PC-3 (cell line): ENCODE measurements around the gene SMAD7. TPM values are rescaled to one million over a fixed set of nuclear protein-coding genes. Genes with fewer than 3 reads are reported as not detected.

ENCODE experiments used
- ATAC-seq: fragments of 200-7000 bp; cut with Tn5 transposase; 2 replicates; pipeline ENCODE4 v1.9.1; 2020; ENCODE audit warnings: mild to moderate bottlenecking, moderate library complexity
- BruUV-seq: library from RNA; stranded (reverse); fragments of 400-500 nt; replicated peaks from 2 replicates; lab custom pipeline; 2021; lab: Mats Ljungman, UMichigan
- CTCF ChIA-PET: fragments of 300-600 bp; sonication (Branson Sonifier 250); formaldehyde crosslinking; loops from one replicate; lab custom pipeline; 2022; ENCODE audit warnings: antibody characterized with exemption; lab: Charles Lee
- POLR2A ChIA-PET: fragments of 300-600 bp; sonication (Branson Sonifier 250); formaldehyde crosslinking; loops from one replicate; lab custom pipeline; 2022; ENCODE audit warnings: antibody characterized with exemption; ENCODE audit not compliant: unreplicated experiment; lab: Charles Lee
- DNase-seq: peaks from one replicate; pipeline ENCODE4 v3.0.0-alpha.2; 2015
- H2AFZ ChIP-seq: fragments of 300-600 bp; sonication (generic); 2 replicates; pipeline ENCODE4 v1.6.0; 2016; ENCODE audit warnings: antibody characterized with exemption, low read length
- H3F3A ChIP-seq: fragments of 300-600 bp; sonication (generic); one replicate; pipeline ENCODE4 v1.6.0; 2017; ENCODE audit warnings: antibody characterized with exemption, low read length, control low read depth, mild to moderate bottlenecking; ENCODE audit not compliant: unreplicated experiment
- H3K27ac ChIP-seq: fragments of 300-600 bp; sonication (generic); 2 replicates; pipeline ENCODE4 v1.5.1; 2016; ENCODE audit warnings: mild to moderate bottlenecking, low read length
- H3K27me3 ChIP-seq: fragments of 300-600 bp; sonication (generic); 2 replicates; pipeline ENCODE4 v1.6.1; 2016; ENCODE audit warnings: low read length, mixed read lengths
- H3K36me3 ChIP-seq: fragments of 300-600 bp; sonication (generic); 2 replicates; pipeline ENCODE4 v1.6.1; 2016; ENCODE audit warnings: low read depth, mixed run types, low read length, mixed read lengths
- H3K4me1 ChIP-seq: fragments of 300-600 bp; sonication (generic); 2 replicates; pipeline ENCODE4 v1.5.1; 2016; ENCODE audit warnings: low read length; ENCODE audit not compliant: insufficient read depth
- H3K4me2 ChIP-seq: fragments of 300-600 bp; sonication (generic); 2 replicates; pipeline ENCODE4 v1.6.0; 2016; ENCODE audit warnings: low read length
- H3K4me3 ChIP-seq: fragments of 300-600 bp; sonication (generic); 2 replicates; pipeline ENCODE4 v1.5.1; 2016; ENCODE audit warnings: mild to moderate bottlenecking, low read length, mixed read lengths
- H3K79me2 ChIP-seq: fragments of 300-600 bp; sonication (generic); 2 replicates; pipeline ENCODE4 v1.6.1; 2017; ENCODE audit warnings: low read length, mixed read lengths
- H3K9ac ChIP-seq: fragments of 300-600 bp; sonication (generic); 2 replicates; pipeline ENCODE4 v1.6.0; 2016; ENCODE audit warnings: mild to moderate bottlenecking, low read length
- H3K9me2 ChIP-seq: fragments of 300-600 bp; sonication (generic); replicated peaks from 2 replicates; pipeline ENCODE4 v1.6.1; 2016; ENCODE audit warnings: mixed run types, low read length, mixed read lengths
- H3K9me3 ChIP-seq: fragments of 300-600 bp; sonication (generic); 2 replicates; pipeline ENCODE4 v1.6.1; 2016; ENCODE audit warnings: low read length, mixed read lengths
- H4K20me1 ChIP-seq: fragments of 300-600 bp; sonication (generic); 2 replicates; pipeline ENCODE4 v1.6.1; 2016; ENCODE audit warnings: low read length, mixed read lengths
- EZH2 ChIP-seq: fragments of 300-600 bp; sonication (generic); IDR thresholded peaks from one replicate; pipeline ENCODE4 v1.6.1; 2017; ENCODE audit warnings: antibody characterized with exemption, mild to moderate bottlenecking, low read length; ENCODE audit not compliant: unreplicated experiment
- EZH2phosphoT487 ChIP-seq: fragments of 300-600 bp; sonication (generic); IDR thresholded peaks from 2 replicates; pipeline ENCODE4 v1.6.1; 2018; ENCODE audit warnings: mild to moderate bottlenecking, antibody characterized with exemption, low read length, borderline replicate concordance
- intact Hi-C: fragments of 100-400 bp; cut with micrococcal nuclease; formaldehyde crosslinking; loops from 2 replicates; pipeline ENCODE4 v1.9.0; 2023
- total RNA-seq: library from RNA; depleted of rRNA; stranded (reverse); fragments of >200 nt; gene quantifications from 2 replicates; pipeline ENCODE4 v1.2.3, GENCODE V29; 2014
- TF ChIP-seq, protein P1 (sequence below): fragments of 300-600 bp; sonication (generic); conservative IDR thresholded peaks from 2 replicates; pipeline ENCODE4 v1.5.1; 2017; ENCODE audit warnings: antibody characterized with exemption, low read depth, mild to moderate bottlenecking, low read length

The SMAD7 gene
- total RNA-seq, 1 experiment from 2014 or later = 9.4 TPM

- POLR2A ChIA-PET = interaction anchor here (0.5 to 2.5 kb wide), 3 partner anchors 20 to 1878 kb away, joined by 3 to 16 read pairs (median 6); no protein-coding TSS in a partner anchor
- Histone ChIP-seq H4K20me1 (no peaks in the 10 kb centered on the region), H3K4me3 (no peak overlapping the region), H2AFZ (no peak overlapping the region), H3K4me1 (peaks cover 49% of the 10 kb centered on the region), H3K27me3 (no peaks in the 10 kb centered on the region), H3K4me2 (peak overlapping the region; percentile 71), H3K36me3 (no peaks in the 10 kb centered on the region), H3K27ac (peak overlapping the region; percentile 96), H3K9me2 (no peaks in the 10 kb centered on the region), H3F3A (peaks cover 5% of the 10 kb centered on the region), H3K9me3 (no peaks in the 10 kb centered on the region), H3K9ac (peak overlapping the region; percentile 87), H3K79me2 (no peaks in the 10 kb centered on the region)
- TF ChIP-seq EZH2phosphoT487 (no peak), EZH2 (no peak)
- intact Hi-C loops = no loop called here
- CTCF ChIA-PET = interaction anchor here (1.0 kb wide), 2 partner anchors 25 to 45 kb away, joined by 3 to 11 read pairs; no protein-coding TSS in a partner anchor
- ATAC-seq = peak; percentile 18
- no TSS peak for BruUV-seq
- peak; percentile 66 for DNase-seq
These were observed 46.2 kb upstream of the SMAD7 start for GRCh38 chr18:48996901-48997463.

DNA sequence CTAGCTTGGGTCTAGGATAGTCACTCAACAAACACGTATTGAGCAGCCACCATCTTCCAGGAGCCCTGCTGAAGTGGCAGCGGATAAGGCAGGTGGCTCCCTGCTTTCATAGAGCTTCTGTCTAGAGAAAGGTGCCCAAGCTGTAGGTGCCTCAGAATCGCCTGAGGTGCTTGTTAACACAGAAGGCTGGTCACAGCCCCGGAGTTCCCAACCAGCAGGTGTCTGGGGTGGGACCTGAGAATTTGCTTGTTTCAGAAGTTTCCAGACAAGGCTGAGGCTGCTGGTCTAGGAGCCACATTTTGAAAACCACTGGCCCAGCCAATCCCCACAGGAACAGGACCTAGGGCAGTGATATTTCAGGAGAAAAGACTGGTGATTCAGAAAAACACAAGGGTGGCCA is 45.3 kb upstream of the SMAD7 start:
- H3K4me1 ChIP-seq = peaks cover 58% of the 10 kb centered on the region
- intact Hi-C loops = no loop called here
- ChIA-PET CTCF (no interaction called here), POLR2A (no interaction called here)
- DNase-seq (no peak), ATAC-seq (no peak)
- no peaks in the 10 kb centered on the region for H3K9me3 ChIP-seq
- H3K27ac ChIP-seq = no peak overlapping the region
- peaks cover 5% of the 10 kb centered on the region for H3F3A ChIP-seq
- H3K9ac ChIP-seq = no peak overlapping the region
- no peaks in the 10 kb centered on the region for H3K9me2 ChIP-seq
- H3K36me3 ChIP-seq = no peaks in the 10 kb centered on the region
- no peak overlapping the region for H3K4me3 ChIP-seq
- H3K79me2 ChIP-seq = no peaks in the 10 kb centered on the region
- H3K4me2 ChIP-seq = no peak overlapping the region
- BruUV-seq = no TSS peak
- TF ChIP-seq, protein P1, sequence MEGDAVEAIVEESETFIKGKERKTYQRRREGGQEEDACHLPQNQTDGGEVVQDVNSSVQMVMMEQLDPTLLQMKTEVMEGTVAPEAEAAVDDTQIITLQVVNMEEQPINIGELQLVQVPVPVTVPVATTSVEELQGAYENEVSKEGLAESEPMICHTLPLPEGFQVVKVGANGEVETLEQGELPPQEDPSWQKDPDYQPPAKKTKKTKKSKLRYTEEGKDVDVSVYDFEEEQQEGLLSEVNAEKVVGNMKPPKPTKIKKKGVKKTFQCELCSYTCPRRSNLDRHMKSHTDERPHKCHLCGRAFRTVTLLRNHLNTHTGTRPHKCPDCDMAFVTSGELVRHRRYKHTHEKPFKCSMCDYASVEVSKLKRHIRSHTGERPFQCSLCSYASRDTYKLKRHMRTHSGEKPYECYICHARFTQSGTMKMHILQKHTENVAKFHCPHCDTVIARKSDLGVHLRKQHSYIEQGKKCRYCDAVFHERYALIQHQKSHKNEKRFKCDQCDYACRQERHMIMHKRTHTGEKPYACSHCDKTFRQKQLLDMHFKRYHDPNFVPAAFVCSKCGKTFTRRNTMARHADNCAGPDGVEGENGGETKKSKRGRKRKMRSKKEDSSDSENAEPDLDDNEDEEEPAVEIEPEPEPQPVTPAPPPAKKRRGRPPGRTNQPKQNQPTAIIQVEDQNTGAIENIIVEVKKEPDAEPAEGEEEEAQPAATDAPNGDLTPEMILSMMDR = no peak
- no peak for TF ChIP-seq EZH2phosphoT487
- no peak for TF ChIP-seq EZH2
- H3K27me3 ChIP-seq = no peaks in the 10 kb centered on the region
- H4K20me1 ChIP-seq = no peaks in the 10 kb centered on the region
- no peak overlapping the region for H2AFZ ChIP-seq

DNA sequence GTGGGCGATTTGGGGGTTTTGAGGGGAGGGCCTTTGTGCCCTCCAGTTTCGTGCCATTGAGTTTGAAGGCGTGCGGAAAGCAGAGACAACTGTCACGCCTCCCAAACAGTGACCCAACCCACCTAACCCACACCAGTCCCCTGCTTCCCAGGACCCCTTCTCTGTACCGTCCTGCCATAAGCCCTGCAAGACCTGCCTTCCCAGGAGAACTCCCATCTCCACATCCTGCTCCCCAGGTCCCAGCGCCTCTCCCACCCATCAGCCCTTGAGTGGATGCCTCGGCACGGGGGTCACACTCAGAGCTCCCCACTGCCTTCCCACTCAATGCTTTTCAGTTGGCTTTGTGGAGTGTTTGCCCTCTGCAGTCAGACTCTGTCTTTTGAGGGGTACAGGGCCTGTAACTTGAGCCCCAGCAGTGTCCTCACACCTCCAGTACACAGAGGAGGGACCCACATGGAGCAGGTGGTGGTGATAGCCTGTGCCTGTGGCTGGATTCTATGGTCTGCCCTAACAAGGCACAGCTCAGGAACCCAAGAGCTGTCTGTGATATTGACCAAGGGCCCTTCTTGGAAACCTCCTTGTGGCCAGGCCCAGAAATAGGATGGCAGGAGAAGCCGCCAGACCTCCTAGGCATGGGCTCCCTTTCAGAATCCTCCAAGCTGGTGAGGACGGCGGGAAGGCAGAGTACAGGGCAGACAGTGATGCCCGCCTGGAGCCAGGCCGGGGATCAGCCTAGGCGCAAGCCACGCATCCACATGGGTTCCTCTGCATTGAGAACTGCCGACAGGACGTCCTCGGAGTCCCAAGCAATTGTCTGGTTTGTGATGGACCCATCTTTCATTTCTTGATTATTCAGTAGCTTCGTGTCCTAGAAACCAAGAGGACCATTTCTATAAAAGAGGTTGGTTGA is 44.4 kb upstream of the SMAD7 start:
- H3K9me3 ChIP-seq = no peaks in the 10 kb centered on the region
- intact Hi-C loops = loop anchor here (1.0 kb wide), 1 partner anchor 19 kb away; no protein-coding TSS in a partner anchor
- H3K9me2 ChIP-seq = no peaks in the 10 kb centered on the region
- no peak overlapping the region for H3K9ac ChIP-seq
- H3K79me2 ChIP-seq = no peaks in the 10 kb centered on the region
- H2AFZ ChIP-seq = no peak overlapping the region
- H3K4me1 ChIP-seq = peaks cover 67% of the 10 kb centered on the region
- no peaks in the 10 kb centered on the region for H3K36me3 ChIP-seq
- no peaks in the 10 kb centered on the region for H4K20me1 ChIP-seq
- H3K4me2 ChIP-seq = no peak overlapping the region
- POLR2A ChIA-PET = no interaction called here
- no peaks in the 10 kb centered on the region for H3K27me3 ChIP-seq
- H3F3A ChIP-seq = peaks cover 5% of the 10 kb centered on the region
- CTCF ChIA-PET = interaction anchor here (1.0 kb wide), 1 partner anchor 243 kb away, joined by 3 read pairs; no protein-coding TSS in a partner anchor
- DNase-seq (no peak), ATAC-seq (no peak)
- no peak overlapping the region for H3K4me3 ChIP-seq
- TF ChIP-seq, protein P1 = no peak
- TF ChIP-seq EZH2 (no peak), EZH2phosphoT487 (no peak)
- H3K27ac ChIP-seq = peak overlapping the region; percentile 82; the same call in 1 of the 2 replicates
- BruUV-seq = no TSS peak
